Inferior parietal cortex (tissue), 1 donor: ENCODE data around the gene PXMP4.

ENCODE experiments used
- DNase-seq: peaks from one replicate; pipeline ENCODE4 v3.0.0-alpha.2; 2016; ENCODE audit errors: extremely low spot score

The PXMP4 gene

GRCh38 chr20:33684533-33685327 is 35.4 kb downstream of the PXMP4 start:
- no peak for DNase-seq

DNA sequence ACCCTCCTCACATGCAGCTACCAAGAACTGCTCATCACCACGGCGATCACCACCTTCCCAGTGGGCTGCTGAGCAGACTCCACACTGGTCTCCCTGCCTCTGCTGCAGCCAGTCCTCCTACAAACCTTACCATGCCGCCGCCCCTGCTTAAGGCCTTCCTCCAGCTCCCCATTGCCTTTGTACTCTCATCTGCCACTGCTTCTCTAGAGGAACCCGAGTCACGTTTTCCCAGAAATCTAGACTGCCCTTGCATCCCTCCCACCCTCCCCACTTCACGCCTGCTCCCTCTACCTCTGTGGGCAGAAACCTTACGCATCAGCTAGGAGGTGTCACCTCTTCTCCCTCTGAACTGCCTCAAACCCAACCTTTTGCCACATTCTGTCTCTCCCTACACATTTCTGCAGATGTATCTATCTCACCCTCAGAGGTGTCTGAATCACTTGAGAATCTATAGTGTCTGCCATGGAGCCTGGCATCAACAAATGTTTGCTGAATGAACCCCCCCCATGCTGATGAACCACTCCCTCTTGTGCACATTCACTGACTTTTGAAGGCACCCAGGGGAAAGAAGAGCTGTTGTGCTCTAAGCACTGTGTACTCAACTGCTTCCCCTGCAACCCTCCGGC is 38.3 kb downstream of the PXMP4 start:
- DNase-seq: no peak

DNA sequence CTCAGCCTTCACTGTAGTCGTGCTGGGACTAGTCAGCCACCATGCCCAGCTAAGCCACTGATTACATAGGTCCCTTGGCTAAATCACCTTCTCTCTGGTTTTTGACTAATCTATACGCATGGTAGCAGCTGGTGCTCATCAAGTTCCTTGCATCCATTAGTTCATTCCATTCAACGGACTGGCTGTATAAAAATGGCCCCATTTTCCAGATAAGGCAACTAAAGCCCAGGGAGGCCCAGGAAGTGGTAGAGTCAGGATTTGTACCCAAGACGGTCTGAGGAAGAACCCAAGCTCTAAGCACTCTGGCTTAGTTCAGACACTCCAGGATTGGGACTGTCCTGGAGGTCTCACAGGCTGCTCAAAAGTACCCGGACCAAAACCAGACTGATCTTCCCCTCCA is 38.8 kb downstream of the PXMP4 start:
- DNase-seq: no peak

DNA sequence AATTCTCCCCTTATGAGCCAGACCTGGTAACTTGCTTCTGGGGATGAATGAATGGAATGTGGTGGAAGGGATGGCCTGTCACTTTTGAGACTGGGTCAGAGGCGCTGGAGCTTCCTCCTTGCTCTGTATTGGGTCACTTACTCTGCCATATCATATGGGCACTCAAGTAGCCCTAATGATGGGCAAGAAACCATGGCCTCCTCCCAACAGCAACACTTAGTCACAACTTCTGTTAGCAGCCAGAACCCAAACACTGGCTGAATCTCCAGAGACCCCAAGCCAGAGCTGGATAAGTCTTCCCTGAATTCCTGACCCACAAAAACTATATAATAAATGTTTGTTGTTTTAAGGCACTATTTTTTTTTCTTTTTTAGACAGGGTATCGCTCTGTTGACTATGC is 39.4 kb downstream of the PXMP4 start:
- no peak for DNase-seq

DNA sequence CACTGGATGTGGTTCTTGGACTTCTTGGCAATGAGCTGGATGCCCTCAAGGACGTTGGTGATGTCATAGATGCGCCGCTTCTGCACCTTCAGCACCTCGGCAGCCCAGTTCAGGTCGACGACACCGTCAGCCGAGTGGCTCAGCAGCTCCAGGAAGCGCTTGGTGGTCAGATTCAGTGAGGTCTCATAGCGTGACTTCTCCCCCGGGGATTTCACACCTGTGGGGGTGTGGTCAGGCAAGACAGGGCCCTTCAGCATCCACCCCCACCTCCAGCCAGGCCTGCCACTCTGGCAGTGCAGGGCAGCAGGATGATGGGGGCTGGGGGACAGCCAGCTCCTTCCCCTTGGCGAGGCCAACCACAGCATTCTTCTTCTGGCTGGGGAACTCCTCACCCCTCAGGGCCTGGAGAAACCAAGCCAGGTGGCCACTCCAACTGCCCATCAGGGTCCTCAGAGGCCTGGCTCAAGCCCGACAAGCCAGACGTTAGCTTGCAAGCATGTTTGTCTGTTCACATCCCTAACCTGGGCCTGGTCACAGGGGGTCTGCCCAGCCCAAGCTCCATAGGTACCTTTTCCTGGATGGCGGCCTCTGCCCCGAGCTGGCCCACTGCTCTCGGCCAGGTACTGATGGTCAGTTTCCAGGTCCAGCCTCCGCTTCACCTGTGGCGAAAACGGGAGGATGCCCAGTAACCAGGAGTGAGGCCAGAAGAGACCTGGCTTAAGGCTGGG is 40.2 kb downstream of the PXMP4 start:
- DNase-seq: no peak

- DNase-seq: no peak
Observed at GRCh38 chr20:33677991-33678702, 42.0 kb downstream of the PXMP4 start.

GRCh38 chr20:33676652-33677645 is 43.2 kb downstream of the PXMP4 start:
- no peak for DNase-seq

GRCh38 chr20:33676121-33676520 is 44.0 kb downstream of the PXMP4 start:
- DNase-seq: no peak

GRCh38 chr20:33675136-33675959 is 44.8 kb downstream of the PXMP4 start:
- no peak for DNase-seq

DNA sequence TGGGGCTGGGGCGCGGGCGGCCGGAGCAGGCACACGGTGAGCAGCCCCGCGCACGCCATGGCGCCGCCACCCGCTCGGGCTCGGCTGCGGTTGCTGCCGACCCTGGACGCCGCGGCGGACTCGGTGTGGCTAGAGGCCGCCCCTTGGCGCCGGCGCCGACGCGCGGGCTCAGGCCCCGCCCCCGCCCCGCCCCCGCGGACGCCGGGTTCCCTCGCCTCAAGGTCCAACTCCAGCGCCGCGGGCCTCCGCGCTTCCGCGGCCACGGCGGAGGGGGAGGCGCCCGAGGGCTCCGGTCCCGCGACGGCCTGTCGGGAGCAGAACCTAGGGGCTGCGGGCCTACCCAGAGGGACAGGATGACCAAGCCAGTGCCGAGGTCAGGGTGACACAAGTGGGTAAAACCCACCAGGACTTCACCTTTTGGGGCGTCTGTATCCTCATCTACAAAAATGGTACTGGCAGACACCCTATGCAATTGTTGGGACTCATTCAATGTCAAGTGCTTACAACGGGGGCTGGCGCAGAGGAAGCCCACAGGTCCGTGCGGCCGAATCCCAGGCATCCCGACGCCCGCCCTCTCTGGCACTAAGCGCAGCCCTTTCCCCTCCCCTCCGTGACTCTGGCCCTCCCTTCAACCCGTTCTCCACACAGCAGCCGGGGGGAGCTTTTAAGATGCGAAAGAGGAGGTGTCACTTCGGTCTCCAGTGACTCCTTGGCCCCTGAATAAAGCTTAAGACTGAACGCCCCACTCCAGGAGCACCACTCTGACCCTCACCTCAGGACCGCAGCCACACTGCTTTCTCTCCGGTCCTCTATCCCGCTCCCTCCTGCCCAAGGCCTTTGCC is 45.6 kb downstream of the PXMP4 start, which contains the start of gene NECAB3:
TSS of gene NECAB3 (minus strand) at position 135 of the 842 bp plus-strand sequence. CDS start at position 59, 76 bp downstream.
- DNase-seq: no peak

GRCh38 chr20:33673410-33674293 is 46.5 kb downstream of the PXMP4 start:
- DNase-seq: no peak

DNA sequence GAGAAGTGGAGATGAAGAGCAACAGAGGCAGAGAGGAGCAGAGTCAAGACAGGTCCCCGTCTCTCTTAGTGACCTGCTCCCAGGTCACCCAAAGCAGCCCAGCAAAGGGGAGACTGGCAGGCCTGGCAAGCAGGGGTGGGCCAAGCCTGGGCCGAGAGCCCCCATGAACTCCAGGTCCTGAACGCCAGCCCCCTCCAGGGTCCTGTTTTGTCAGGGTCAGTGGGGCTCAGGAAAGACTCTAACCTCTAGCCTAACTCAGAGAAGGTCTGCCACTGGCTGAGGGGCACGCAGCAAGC is 47.0 kb downstream of the PXMP4 start:
- DNase-seq: no peak

DNA sequence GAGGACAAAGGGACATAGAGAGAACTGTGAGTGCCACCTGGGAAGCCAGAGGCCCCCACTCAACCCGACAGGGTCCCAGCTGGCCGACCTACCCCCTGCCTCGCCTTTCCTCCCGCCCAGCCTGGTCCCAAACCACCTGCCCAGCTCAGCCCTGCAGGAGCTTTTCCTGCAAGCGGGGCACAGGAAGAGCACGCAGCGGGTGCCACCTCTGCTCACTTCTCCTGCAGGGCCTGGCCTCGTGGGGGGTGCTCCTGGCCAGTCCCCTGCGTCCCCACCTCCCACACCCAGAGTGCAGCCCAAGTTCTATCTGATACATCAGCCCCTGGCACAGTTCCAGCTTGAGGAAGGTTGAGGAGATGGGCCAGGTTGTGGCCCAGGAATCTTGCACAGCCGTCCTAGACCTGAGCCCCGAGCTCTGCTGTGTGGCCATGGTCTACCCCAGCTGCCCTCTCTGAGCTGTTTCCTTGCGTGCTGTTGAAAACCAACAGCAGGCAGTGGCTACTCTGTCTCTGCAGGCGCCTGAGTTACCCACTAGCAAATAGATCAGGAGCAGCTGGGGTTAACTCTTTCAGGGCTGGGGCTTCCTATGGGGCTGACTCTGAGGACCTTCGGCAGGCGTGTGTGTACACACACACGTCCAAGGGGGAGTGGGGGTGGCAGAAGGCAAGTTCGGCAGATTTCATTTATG is 47.5 kb downstream of the PXMP4 start:
- DNase-seq: no peak

DNA sequence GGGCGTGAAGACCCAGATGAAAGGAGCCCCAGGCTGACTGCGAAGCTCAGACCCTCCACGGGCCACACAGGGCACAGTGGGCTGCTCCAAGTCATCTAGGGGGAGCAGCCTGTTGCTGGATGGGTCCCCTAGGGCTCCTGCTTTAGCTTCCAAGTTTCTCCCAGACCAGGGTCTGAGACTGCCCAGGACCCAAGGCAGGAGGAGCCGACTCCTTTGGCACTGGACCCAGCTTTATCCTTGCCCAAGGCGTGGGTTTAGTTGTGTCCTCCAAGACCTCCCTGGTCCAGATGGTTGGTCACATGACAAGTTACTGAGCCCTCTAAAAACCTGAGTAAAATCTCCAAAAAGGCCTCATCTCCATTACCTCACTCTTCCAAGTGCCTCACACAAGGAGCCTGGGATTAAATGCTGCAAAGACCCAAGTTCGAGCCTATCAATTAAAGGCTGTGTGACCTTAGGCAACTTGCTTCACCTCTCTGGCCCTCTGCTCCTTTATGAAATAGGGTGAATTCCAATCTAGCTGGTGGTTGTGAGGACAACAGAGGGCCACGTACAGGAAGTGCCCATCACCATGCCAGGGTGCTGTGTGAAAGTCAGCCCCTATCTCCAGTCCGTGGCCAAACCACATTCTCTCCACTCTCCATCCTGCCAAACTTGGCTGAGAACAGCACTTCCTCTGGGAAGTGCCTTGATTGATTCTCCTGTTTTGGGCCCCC is 48.4 kb downstream of the PXMP4 start:
- no peak for DNase-seq

DNA sequence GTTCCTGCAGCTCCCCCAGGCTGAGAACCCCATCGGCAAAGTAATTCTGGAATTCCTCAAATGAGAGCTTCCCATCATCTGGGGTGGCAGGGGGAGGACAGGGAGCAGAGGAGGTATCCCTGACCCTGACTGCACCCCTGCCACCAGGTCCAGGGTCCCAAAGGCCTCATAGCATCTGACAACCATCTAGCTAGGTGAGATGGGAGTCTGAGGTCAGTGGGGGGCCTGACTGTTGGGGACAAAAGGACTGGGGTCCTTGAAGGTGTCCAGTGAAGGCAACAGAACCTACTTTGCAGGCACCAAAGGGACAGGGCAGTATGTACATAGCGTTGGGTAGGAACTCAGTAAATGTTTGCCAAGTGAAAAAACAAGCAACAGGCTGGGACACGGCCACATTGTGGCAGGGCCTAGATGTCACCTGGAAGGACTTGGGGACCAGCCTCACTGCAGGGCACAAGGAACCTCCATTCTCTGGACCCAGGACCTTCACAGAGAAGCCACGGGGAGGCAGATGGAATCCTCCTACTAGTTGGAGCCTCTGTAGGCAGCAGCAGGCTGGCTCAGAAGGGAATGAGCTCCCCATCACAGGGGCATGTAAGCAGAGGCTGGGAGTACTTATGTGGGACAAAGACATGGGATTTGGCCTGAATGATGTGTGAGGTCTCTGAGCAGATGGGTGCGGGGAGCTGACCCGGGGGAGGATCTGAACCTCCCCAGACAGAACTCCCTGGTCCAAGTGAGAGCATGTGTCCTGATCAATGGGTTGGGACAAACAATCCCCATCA is 49.2 kb downstream of the PXMP4 start:
- DNase-seq: no peak
